H9 (cell line): Measurements from ENCODE around the gene EYA4. TPM values are rescaled to one million over a fixed set of nuclear protein-coding genes. Genes with fewer than 3 reads are reported as not detected.

Experiments used
- DNase-seq: peaks from one replicate; pipeline ENCODE4 v3.0.0-alpha.2; 2017
- H2AFZ ChIP-seq: one replicate; pipeline ENCODE4 v1.6.1; 2013; ENCODE audit warnings: mild to moderate bottlenecking, low read length, control low read depth, moderate library complexity
- H2AK5ac ChIP-seq: 2 replicates; pipeline ENCODE4 v1.6.1; 2013; ENCODE audit warnings: low read length, control low read depth, mixed read lengths; ENCODE audit not compliant: insufficient read length
- H2BK120ac ChIP-seq: one replicate; pipeline ENCODE4 v1.6.1; 2013; ENCODE audit warnings: low read depth, mild to moderate bottlenecking, low read length, control low read depth, inconsistent platforms; ENCODE audit not compliant: poor library complexity, severe bottlenecking
- H2BK12ac ChIP-seq: 2 replicates; pipeline ENCODE4 v1.6.1; 2013; ENCODE audit warnings: low read length, control low read depth, mixed read lengths, low read depth; ENCODE audit not compliant: insufficient read length
- H2BK15ac ChIP-seq: 2 replicates; pipeline ENCODE4 v1.6.1; 2013; ENCODE audit warnings: low read depth, low read length, control low read depth
- H2BK20ac ChIP-seq: one replicate; pipeline ENCODE4 v1.6.1; 2013; ENCODE audit warnings: low read depth, mild to moderate bottlenecking, low read length, control low read depth, inconsistent platforms; ENCODE audit not compliant: poor library complexity, severe bottlenecking
- H2BK5ac ChIP-seq: 2 replicates; pipeline ENCODE4 v1.6.1; 2013; ENCODE audit warnings: low read length, control low read depth, mixed read lengths; ENCODE audit not compliant: insufficient read length
- H3K14ac ChIP-seq: 2 replicates; pipeline ENCODE4 v1.6.1; 2013; ENCODE audit warnings: low read length, control low read depth; ENCODE audit not compliant: insufficient read depth
- H3K18ac ChIP-seq: 2 replicates; pipeline ENCODE4 v1.6.1; 2013; ENCODE audit warnings: low read depth, mild to moderate bottlenecking, mixed read lengths, low read length, control low read depth; ENCODE audit not compliant: insufficient read length
- H3K23ac ChIP-seq: 2 replicates; pipeline ENCODE4 v1.6.1; 2013; ENCODE audit warnings: low read length, control low read depth, mixed read lengths, low read depth; ENCODE audit not compliant: insufficient read length
- H3K23me2 ChIP-seq: 2 replicates; pipeline ENCODE4 v1.6.1; 2013; ENCODE audit warnings: low read depth, mild to moderate bottlenecking, mixed read lengths, low read length, control low read depth; ENCODE audit not compliant: insufficient read length, poor library complexity, severe bottlenecking
- H3K27ac ChIP-seq: 2 replicates; pipeline ENCODE4 v1.5.1; 2013; ENCODE audit warnings: low read length, control low read depth, mixed read lengths, low read depth; ENCODE audit not compliant: insufficient read length
- H3K27me3 ChIP-seq: 2 replicates; pipeline ENCODE4 v1.6.1; 2013; ENCODE audit warnings: low read length, control low read depth, inconsistent platforms; ENCODE audit not compliant: insufficient read depth
- H3K4ac ChIP-seq: 2 replicates; pipeline ENCODE4 v1.6.1; 2013; ENCODE audit warnings: low read depth, mild to moderate bottlenecking, control low read depth, inconsistent platforms, low read length, moderate library complexity
- H3K4me1 ChIP-seq: 2 replicates; pipeline ENCODE4 v1.6.1; 2013; ENCODE audit warnings: low read length, control low read depth, inconsistent platforms; ENCODE audit not compliant: insufficient read depth
- H3K4me2 ChIP-seq: 2 replicates; pipeline ENCODE4 v1.6.1; 2013; ENCODE audit warnings: low read length, control low read depth, mixed read lengths; ENCODE audit not compliant: insufficient read length, insufficient read depth
- H3K56ac ChIP-seq: 2 replicates; pipeline ENCODE4 v1.6.1; 2013; ENCODE audit warnings: low read depth, mild to moderate bottlenecking, mixed read lengths, low read length, control low read depth; ENCODE audit not compliant: insufficient read length
- H3K79me1 ChIP-seq: 2 replicates; pipeline ENCODE4 v1.6.1; 2013; ENCODE audit warnings: low read depth, mild to moderate bottlenecking, moderate library complexity, low read length, control low read depth, inconsistent platforms; ENCODE audit not compliant: insufficient read depth, poor library complexity, severe bottlenecking
- H3K79me2 ChIP-seq: 2 replicates; pipeline ENCODE4 v1.6.1; 2013; ENCODE audit warnings: low read length, control low read depth, inconsistent platforms; ENCODE audit not compliant: insufficient read depth
- H3K9ac ChIP-seq: 2 replicates; pipeline ENCODE4 v1.6.1; 2013; ENCODE audit warnings: low read length, control low read depth, mixed read lengths; ENCODE audit not compliant: insufficient read length; ENCODE audit errors: extremely low read depth
- H3K9me3 ChIP-seq: one replicate; pipeline ENCODE4 v1.6.1; 2013; ENCODE audit warnings: low read depth, low read length, inconsistent platforms; ENCODE audit not compliant: control insufficient read depth
- H3T11ph ChIP-seq: one replicate; pipeline ENCODE4 v1.6.1; 2013; ENCODE audit warnings: mild to moderate bottlenecking, low read length, control low read depth, inconsistent platforms
- H4K20me1 ChIP-seq: one replicate; pipeline ENCODE4 v1.6.1; 2013; ENCODE audit not compliant: control insufficient read depth, insufficient read length, insufficient read depth
- H4K5ac ChIP-seq: 2 replicates; pipeline ENCODE4 v1.6.1; 2013; ENCODE audit warnings: low read depth, mild to moderate bottlenecking, mixed read lengths, low read length, control low read depth; ENCODE audit not compliant: insufficient read length
- H4K8ac ChIP-seq: replicated peaks from 2 replicates; pipeline ENCODE4 v1.6.1; 2013; ENCODE audit warnings: low read length, control low read depth, mixed read lengths, low read depth; ENCODE audit not compliant: insufficient read length
- H4K91ac ChIP-seq: 2 replicates; pipeline ENCODE4 v1.6.1; 2013; ENCODE audit warnings: low read depth, mild to moderate bottlenecking, moderate library complexity, mixed read lengths, low read length, control low read depth; ENCODE audit not compliant: insufficient read length
- H3K27ac Mint-ChIP-seq, 3 experiments: 2 replicates in 2 of 3; 3 replicates in 1 of 3; pipeline ENCODE4 v1.8.0; 2020 to 2021; ENCODE audit warnings: mixed read lengths in 3 of 3, mild to moderate bottlenecking in 1 of 3, moderate library complexity in 1 of 3
- H3K27me3 Mint-ChIP-seq: 2 replicates; pipeline ENCODE4 v1.8.0; 2021; ENCODE audit warnings: low read depth, mild to moderate bottlenecking, moderate library complexity, mixed read lengths
- H3K36me3 Mint-ChIP-seq, 3 experiments: 2 replicates in 2 of 3; 3 replicates in 1 of 3; pipeline ENCODE4 v1.8.0; 2020 to 2021; ENCODE audit warnings: low read depth in 3 of 3, mixed read lengths in 3 of 3; ENCODE audit not compliant: insufficient read depth in 1 of 3
- H3K4me1 Mint-ChIP-seq, 2 experiments: 2 replicates each; pipeline ENCODE4 v1.8.0; 2020; ENCODE audit warnings: mixed read lengths in 2 of 2
- H3K4me3 Mint-ChIP-seq, 2 experiments: 2 replicates in 1 of 2; 3 replicates in 1 of 2; pipeline ENCODE4 v1.8.0; 2020 to 2021; ENCODE audit warnings: mild to moderate bottlenecking in 2 of 2, mixed read lengths in 2 of 2, moderate library complexity in 1 of 2
- H3K9me3 Mint-ChIP-seq, 2 experiments: 2 replicates in 1 of 2; 3 replicates in 1 of 2; pipeline ENCODE4 v1.8.0; 2020; ENCODE audit warnings: mild to moderate bottlenecking in 2 of 2, mixed read lengths in 2 of 2, moderate library complexity in 1 of 2
- WGBS: extraction: QIAGEN DNeasy Blood & Tissue Kit; methylation state at CpG from one replicate; pipeline ENCODE4 v1.1.7; 2013; ENCODE audit warnings: missing lambda C conversion rate, low lambda C conversion rate, mixed read lengths; ENCODE audit not compliant: insufficient read length; ENCODE audit errors: extremely low coverage; 5-methylcytosine and 5-hydroxymethylcytosine counted together
- total RNA-seq: library from RNA; stranded (reverse); gene quantifications from 2 replicates; pipeline ENCODE4 v1.2.1, GENCODE V29; 2021
- TF ChIP-seq, protein P1 (sequence below): fragments of 200-600 bp; sonication (generic); conservative IDR thresholded peaks from 3 replicates; pipeline ENCODE4 v1.8.0; 2021; ENCODE audit warnings: antibody characterized with exemption, mild to moderate bottlenecking

The EYA4 gene
- total RNA-seq, 1 experiment from 2014 or later: 0.26 TPM

DNA sequence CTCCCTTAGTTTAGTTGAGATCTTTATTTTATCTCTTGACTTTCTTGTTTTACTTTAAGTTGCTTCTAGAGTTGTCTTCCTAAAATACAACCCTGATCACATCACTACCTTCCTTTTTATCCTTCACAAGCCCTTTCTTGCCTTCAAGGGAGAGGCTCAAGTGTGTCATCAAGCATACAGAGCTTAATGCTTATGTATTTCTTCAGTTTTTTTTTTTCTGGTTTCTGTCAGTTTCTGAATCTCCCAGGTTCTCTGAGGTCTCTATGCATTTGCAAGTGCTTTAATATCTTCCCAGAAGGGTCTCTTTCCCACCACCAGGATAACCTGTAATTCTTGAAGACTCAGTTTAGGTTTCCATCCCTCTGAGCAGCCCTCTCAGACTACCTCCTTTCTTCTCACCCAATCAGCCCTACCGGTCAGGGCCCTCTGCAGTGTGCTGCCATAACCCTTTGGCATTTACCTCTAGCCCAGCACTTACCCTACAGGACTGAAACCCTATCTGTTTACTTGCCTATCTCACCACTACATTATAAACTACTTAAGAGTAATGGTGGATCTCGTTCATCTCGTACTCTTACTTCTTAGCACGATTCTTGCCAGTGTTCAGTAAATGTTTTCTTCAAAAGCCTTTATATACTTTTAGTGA lies 36.9 kb downstream of the EYA4 start:
- Mint-ChIP-seq H3K4me3 (no peak overlapping the region), H3K36me3 (no peaks in the 10 kb centered on the region), H3K27ac (no peak overlapping the region), H3K4me1 (peaks cover 8 to 9% of the 10 kb centered on the region in 2 experiments), H3K27me3 (no peaks in the 10 kb centered on the region; the same call in 1 of the 2 replicates), H3K9me3 (no peaks in the 10 kb centered on the region)
- H3K4ac ChIP-seq: no peak overlapping the region
- no peak overlapping the region for H3K9ac ChIP-seq
- H3K79me2 ChIP-seq: no peaks in the 10 kb centered on the region
- H3K18ac ChIP-seq: no peak overlapping the region
- no peak overlapping the region for H2BK5ac ChIP-seq
- no peaks in the 10 kb centered on the region for H3K9me3 ChIP-seq
- H3K23me2 ChIP-seq: no peaks in the 10 kb centered on the region
- H2AFZ ChIP-seq: no peak overlapping the region
- no peak overlapping the region for H3K27ac ChIP-seq
- H3K4me1 ChIP-seq: no peaks in the 10 kb centered on the region
- H4K5ac ChIP-seq: no peak overlapping the region
- no peak overlapping the region for H2BK15ac ChIP-seq
- H3K23ac ChIP-seq: no peak overlapping the region
- H4K8ac ChIP-seq: no peak overlapping the region
- DNase-seq: no peak
- no peak overlapping the region for H2BK120ac ChIP-seq
- no peaks in the 10 kb centered on the region for H3K79me1 ChIP-seq
- no peak overlapping the region for H3K4me2 ChIP-seq
- no peak overlapping the region for H3T11ph ChIP-seq
- H4K20me1 ChIP-seq: no peaks in the 10 kb centered on the region
- TF ChIP-seq, protein P1, sequence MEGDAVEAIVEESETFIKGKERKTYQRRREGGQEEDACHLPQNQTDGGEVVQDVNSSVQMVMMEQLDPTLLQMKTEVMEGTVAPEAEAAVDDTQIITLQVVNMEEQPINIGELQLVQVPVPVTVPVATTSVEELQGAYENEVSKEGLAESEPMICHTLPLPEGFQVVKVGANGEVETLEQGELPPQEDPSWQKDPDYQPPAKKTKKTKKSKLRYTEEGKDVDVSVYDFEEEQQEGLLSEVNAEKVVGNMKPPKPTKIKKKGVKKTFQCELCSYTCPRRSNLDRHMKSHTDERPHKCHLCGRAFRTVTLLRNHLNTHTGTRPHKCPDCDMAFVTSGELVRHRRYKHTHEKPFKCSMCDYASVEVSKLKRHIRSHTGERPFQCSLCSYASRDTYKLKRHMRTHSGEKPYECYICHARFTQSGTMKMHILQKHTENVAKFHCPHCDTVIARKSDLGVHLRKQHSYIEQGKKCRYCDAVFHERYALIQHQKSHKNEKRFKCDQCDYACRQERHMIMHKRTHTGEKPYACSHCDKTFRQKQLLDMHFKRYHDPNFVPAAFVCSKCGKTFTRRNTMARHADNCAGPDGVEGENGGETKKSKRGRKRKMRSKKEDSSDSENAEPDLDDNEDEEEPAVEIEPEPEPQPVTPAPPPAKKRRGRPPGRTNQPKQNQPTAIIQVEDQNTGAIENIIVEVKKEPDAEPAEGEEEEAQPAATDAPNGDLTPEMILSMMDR: no peak
- H3K27me3 ChIP-seq: no peaks in the 10 kb centered on the region
- H3K56ac ChIP-seq: no peak overlapping the region
- H2BK12ac ChIP-seq: no peak overlapping the region
- WGBS: no CpG with 5 or more reads among the region's 4 CpGs
- no peak overlapping the region for H2BK20ac ChIP-seq
- no peak overlapping the region for H3K14ac ChIP-seq
- no peak overlapping the region for H2AK5ac ChIP-seq
- H4K91ac ChIP-seq: no peak overlapping the region
